Left ventricle myocardium superior (tissue), 1 donor: ENCODE measurements around the gene TPRG1. TPM values are rescaled to one million over a fixed set of nuclear protein-coding genes. Genes with fewer than 3 reads are reported as not detected.
"Not testable (repeated sequence)": the region's sequence is repeated elsewhere in the genome, so short reads cannot be mapped to it uniquely, and the experiment has no call there.

Experiments used
- ATAC-seq: fragments of 200-7000 bp; cut with Tn5 transposase; one replicate; pipeline ENCODE4 v1.9.1; 2020; ENCODE audit warnings: mild to moderate bottlenecking, moderate library complexity
- DNase-seq: peaks from one replicate; pipeline ENCODE4 v3.0.0-alpha.2; 2020
- intact Hi-C: fragments of 100-400 bp; cut with micrococcal nuclease; formaldehyde crosslinking; loops from one replicate; pipeline ENCODE4 v1.11.0; 2022
- total RNA-seq: library from RNA; stranded (reverse); fragmentation: NEBNext Ultra II Directional; extraction: Animal tissue kit (Norgen Biotek cat#: 25700); gene quantifications from one replicate; pipeline ENCODE4 v1.2.1, GENCODE V29; 2021
- donor health status: DM: no; HTN: yes; CAD: no; lungs with severe emphysema.

TPRG1 gene
- total RNA-seq, 1 donor from 2014 or later, result 2.7 TPM

- intact Hi-C loops, result no loop called here
- DNase-seq (no peak), ATAC-seq (no peak)
These were observed 127.0 kb downstream of the TPRG1 start for GRCh38 chr3:189298469-189299375.

- DNase-seq (no peak), ATAC-seq (no peak)
- intact Hi-C loops, result no loop called here
These were observed 128.6 kb downstream of the TPRG1 start for GRCh38 chr3:189300345-189300744.

GRCh38 chr3:189301479-189301878 is 129.7 kb downstream of the TPRG1 start:
- DNase-seq, result no peak
- no peak for ATAC-seq
- intact Hi-C loops, result no loop called here

- no peak for ATAC-seq
- intact Hi-C loops, result no loop called here
- DNase-seq, result no peak
These were observed 131.8 kb downstream of the TPRG1 start for GRCh38 chr3:189303584-189303983.

GRCh38 chr3:189304465-189305351 is 132.9 kb downstream of the TPRG1 start:
- intact Hi-C loops, result no loop called here
- no peak for ATAC-seq
- DNase-seq, result no peak

GRCh38 chr3:189305412-189305811 is 133.6 kb downstream of the TPRG1 start:
- intact Hi-C loops, result no loop called here
- ATAC-seq (no peak), DNase-seq (no peak)

GRCh38 chr3:189307963-189308362 is 136.2 kb downstream of the TPRG1 start:
- DNase-seq (no peak), ATAC-seq (no peak)
- intact Hi-C loops, result no loop called here

GRCh38 chr3:189308608-189309007 is 136.8 kb downstream of the TPRG1 start:
- intact Hi-C loops, result no loop called here
- no peak for DNase-seq
- ATAC-seq, result no peak

- intact Hi-C loops, result no loop called here
- DNase-seq (no peak), ATAC-seq (no peak)
These were observed 137.7 kb downstream of the TPRG1 start for GRCh38 chr3:189309400-189309975.

- DNase-seq (no peak), ATAC-seq (no peak)
- intact Hi-C loops, result no loop called here
These were observed 139.8 kb downstream of the TPRG1 start for GRCh38 chr3:189311521-189311920.

- DNase-seq, result no peak
- intact Hi-C loops, result no loop called here
These were observed 141.1 kb downstream of the TPRG1 start for GRCh38 chr3:189312866-189313265.

GRCh38 chr3:189316296-189317019 is 144.7 kb downstream of the TPRG1 start:
- intact Hi-C loops, result no loop called here
- DNase-seq, result no peak
- no peak for ATAC-seq

More at GRCh38 chr3:189312866-189313265, 141.1 kb downstream of the TPRG1 start:
- no peak for ATAC-seq

- no peak for ATAC-seq
- no peak for DNase-seq
- intact Hi-C loops, result no loop called here
These were observed 146.1 kb downstream of the TPRG1 start for GRCh38 chr3:189317911-189318310.

GRCh38 chr3:189320511-189320910 is 148.7 kb downstream of the TPRG1 start:
- intact Hi-C loops, result no loop called here
- DNase-seq, result no peak
- no peak for ATAC-seq

GRCh38 chr3:189322339-189322738 is 150.6 kb downstream of the TPRG1 start:
- intact Hi-C loops, result no loop called here
- ATAC-seq (no peak), DNase-seq (no peak)

- DNase-seq, result no peak
- no peak for ATAC-seq
- intact Hi-C loops, result no loop called here
These were observed 152.9 kb downstream of the TPRG1 start for GRCh38 chr3:189324538-189325138.

- no peak for ATAC-seq
- intact Hi-C loops, result no loop called here
These were observed 153.7 kb downstream of the TPRG1 start for GRCh38 chr3:189325454-189325853.

GRCh38 chr3:189329630-189330029 is 157.9 kb downstream of the TPRG1 start:
- DNase-seq, ATAC-seq, intact Hi-C loops: not testable (repeated sequence)

More at GRCh38 chr3:189325454-189325853, 153.7 kb downstream of the TPRG1 start:
- DNase-seq, result no peak

GRCh38 chr3:189330066-189330465 is 158.3 kb downstream of the TPRG1 start:
- DNase-seq, result no peak
- ATAC-seq, result no peak
- intact Hi-C loops, result no loop called here
